Suprapubic skin (tissue), 4 donors: ENCODE measurements around the gene TEAD1.

Experiments used
- EP300 ChIP-seq: sonication (generic); formaldehyde crosslinking; IDR thresholded peaks from one replicate; pipeline ENCODE4 v1.6.1; 2017; ENCODE audit warnings: antibody characterized with exemption
- POLR2A ChIP-seq, 2 donors: fragments of 450-650 bp; IDR thresholded peaks; one replicate each; pipeline ENCODE4 v1.6.1; 2017; ENCODE audit warnings: antibody characterized with exemption in 2 of 2, mild to moderate bottlenecking in 2 of 2, moderate library complexity in 2 of 2
- POLR2AphosphoS5 ChIP-seq, 3 donors: sonication (generic); formaldehyde crosslinking; IDR thresholded peaks; one replicate each; pipeline ENCODE4 v1.6.1; 2017; ENCODE audit warnings: antibody characterized with exemption in 3 of 3
- TF ChIP-seq, protein P1 (sequence below), 2 donors: fragments of 200-600 bp in 1 of 2; fragments of 450-650 bp in 1 of 2; sonication (generic) in 1 of 2; IDR thresholded peaks; one replicate each; pipeline ENCODE4 v1.5.1; 2016 to 2019; ENCODE audit warnings: antibody characterized with exemption in 2 of 2, mild to moderate bottlenecking in 1 of 2, moderate library complexity in 1 of 2

DNA sequence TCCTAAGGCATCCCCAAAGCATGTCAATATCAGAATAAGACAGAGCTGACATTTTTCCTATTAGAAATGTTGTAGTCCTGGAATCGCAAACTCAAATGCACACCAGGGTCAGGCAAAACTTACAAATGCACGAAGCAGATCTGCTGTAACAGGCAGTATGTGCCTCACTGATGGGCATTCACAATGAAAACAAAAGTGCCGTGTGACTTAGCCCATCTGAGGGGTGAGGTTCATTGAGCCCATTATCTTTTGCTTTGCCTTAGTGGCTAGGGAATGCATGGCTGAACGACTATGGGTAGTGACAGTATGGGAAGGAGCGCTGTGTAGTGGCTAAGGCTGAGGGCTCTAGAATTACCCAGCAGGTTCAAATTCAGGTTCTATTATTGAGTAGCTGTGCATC lies 291.8 kb downstream of the TEAD1 start:
- TF ChIP-seq, protein P1, sequence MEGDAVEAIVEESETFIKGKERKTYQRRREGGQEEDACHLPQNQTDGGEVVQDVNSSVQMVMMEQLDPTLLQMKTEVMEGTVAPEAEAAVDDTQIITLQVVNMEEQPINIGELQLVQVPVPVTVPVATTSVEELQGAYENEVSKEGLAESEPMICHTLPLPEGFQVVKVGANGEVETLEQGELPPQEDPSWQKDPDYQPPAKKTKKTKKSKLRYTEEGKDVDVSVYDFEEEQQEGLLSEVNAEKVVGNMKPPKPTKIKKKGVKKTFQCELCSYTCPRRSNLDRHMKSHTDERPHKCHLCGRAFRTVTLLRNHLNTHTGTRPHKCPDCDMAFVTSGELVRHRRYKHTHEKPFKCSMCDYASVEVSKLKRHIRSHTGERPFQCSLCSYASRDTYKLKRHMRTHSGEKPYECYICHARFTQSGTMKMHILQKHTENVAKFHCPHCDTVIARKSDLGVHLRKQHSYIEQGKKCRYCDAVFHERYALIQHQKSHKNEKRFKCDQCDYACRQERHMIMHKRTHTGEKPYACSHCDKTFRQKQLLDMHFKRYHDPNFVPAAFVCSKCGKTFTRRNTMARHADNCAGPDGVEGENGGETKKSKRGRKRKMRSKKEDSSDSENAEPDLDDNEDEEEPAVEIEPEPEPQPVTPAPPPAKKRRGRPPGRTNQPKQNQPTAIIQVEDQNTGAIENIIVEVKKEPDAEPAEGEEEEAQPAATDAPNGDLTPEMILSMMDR (IDR thresholded peaks at IDR 0.05) = no peak
- TF ChIP-seq EP300 (no peak), POLR2A (IDR thresholded peaks at IDR 0.05) (no peak), POLR2AphosphoS5 (IDR thresholded peaks at IDR 0.05) (no peak)
